ENCODE data around the gene USP28.
"Not testable (repeated sequence)": the region's sequence is repeated elsewhere in the genome, so short reads cannot be mapped to it uniquely, and the experiment has no call there.

The USP28 gene

DNA sequence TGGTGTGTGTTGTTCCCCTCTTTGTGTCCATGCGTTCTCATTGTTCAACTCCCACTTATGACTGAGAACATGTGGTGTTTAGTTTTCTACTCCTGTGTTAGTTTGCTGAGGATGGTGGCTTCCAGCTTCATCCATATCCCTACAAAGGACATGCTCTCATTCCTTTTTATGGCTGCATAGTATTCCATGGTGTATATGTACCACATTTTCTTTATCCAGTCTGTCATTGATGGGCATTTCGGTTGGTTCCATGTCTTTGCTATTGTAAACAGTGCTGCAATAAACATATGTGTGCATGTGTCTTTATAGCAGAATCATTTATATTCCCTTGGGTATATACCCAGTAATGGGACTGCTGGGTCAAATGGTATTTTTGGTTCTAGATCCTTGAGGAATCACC, 112.3 kb downstream of the USP28 start:
- DNase-seq = not testable (repeated sequence)

DNA sequence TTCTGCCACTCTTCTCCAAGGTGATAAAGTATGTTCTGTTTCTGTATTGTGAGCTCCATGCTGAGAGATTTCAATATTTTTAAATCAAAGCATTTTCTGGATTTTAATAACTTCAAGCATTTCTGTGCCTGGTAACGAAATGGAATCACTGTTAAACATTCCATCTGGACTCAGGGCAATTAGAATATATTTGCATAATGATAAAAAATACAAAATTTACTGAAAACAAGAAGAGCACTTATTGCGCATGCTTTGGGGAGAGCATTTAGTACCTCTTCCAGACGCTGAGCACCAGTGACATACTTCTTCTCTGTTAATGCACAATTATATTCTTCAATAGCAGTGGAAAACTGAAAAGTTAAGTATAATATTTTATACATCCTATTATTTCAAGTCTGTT, 115.1 kb downstream of the USP28 start:
- no peak for DNase-seq

DNA sequence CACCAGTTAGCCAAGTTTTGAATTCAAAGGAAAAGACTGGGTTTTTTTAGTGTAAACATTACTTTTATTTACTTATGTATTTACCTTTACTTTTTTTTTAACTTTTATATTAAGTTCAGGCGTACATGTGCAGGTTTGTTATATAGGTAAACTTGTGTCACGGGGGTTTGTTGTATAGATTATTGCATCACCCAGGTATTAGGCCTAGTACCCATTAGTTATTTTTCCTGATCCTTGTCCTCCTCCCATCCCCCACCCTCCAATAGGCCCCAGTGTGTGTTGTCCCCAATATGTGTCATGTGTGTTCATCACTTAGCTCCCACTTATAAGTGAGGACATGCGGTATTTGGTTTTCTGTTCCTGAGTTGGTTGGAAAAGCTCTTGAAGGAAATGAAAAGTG, 122.4 kb downstream of the USP28 start:
- DNase-seq = no peak
